Tibial artery (tissue), 4 donors: Measurements from ENCODE around the gene TRAPPC14.

Experiments used
- DNase-seq, 2 donors: peaks; one replicate each; pipeline ENCODE4 v3.0.0-alpha.2; 2019
- H3K27ac ChIP-seq, 2 donors: fragments of 200-600 bp; sonication (generic) in 1 of 2; 1 replicate in 1 of 2; 2 replicates in 1 of 2; pipeline ENCODE4 v1.5.1; 2018 to 2019; ENCODE audit warnings: mild to moderate bottlenecking in 1 of 2
- H3K27me3 ChIP-seq, 2 donors: fragments of 200-600 bp; sonication (generic) in 1 of 2; one replicate each; pipeline versions ENCODE4 v1.5.1 to v1.6.0; 2016 to 2019
- H3K36me3 ChIP-seq, 3 donors: fragments of 200-600 bp; sonication (generic) in 2 of 3; one replicate each; pipeline ENCODE4 v1.5.1; 2016 to 2019; ENCODE audit warnings: mild to moderate bottlenecking in 2 of 3
- H3K4me1 ChIP-seq, 4 donors: fragments of 200-600 bp; sonication (generic) in 2 of 4; 1 replicate in 3 of 4; 2 replicates in 1 of 4; pipeline ENCODE4 v1.5.1; 2016 to 2019
- H3K4me3 ChIP-seq, 2 donors: fragments of 200-600 bp; sonication (generic) in 1 of 2; 1 replicate in 1 of 2; 2 replicates in 1 of 2; pipeline ENCODE4 v1.5.1; 2018 to 2019; ENCODE audit warnings: mild to moderate bottlenecking in 2 of 2
- H3K9me3 ChIP-seq, 3 donors: fragments of 200-600 bp; sonication (generic) in 1 of 3; one replicate each; pipeline ENCODE4 v1.5.1; 2016 to 2019
- intact Hi-C: fragments of 100-400 bp; cut with DNase I; formaldehyde crosslinking; loops from one replicate; pipeline ENCODE4 v1.15.0; 2023; ENCODE audit warnings: low total_unique reads
- TF ChIP-seq, protein P1 (sequence below), 2 experiments: fragments of 200-600 bp in 1 of 2; fragments of 450-650 bp in 1 of 2; IDR thresholded peaks; one replicate each; pipeline ENCODE4 v1.5.1; 2017 to 2019; ENCODE audit warnings: antibody characterized with exemption in 2 of 2, mild to moderate bottlenecking in 1 of 2, moderate library complexity in 1 of 2

Gene TRAPPC14

GRCh38 chr7:100167912-100168323 is 9.4 kb upstream of the TRAPPC14 start:
- Histone ChIP-seq H3K4me3 (peak overlapping the region; percentile 51 to 56), H3K27me3 (peaks cover 0 to 17% of the 10 kb centered on the region in 2 donors), H3K9me3 (no peaks in the 10 kb centered on the region), H3K27ac (peak overlapping the region; percentile 64 to 71), H3K4me1 (peaks cover 0 to 33% (median 20%) of the 10 kb centered on the region in 4 donors), H3K36me3 (no peaks in the 10 kb centered on the region)
- intact Hi-C loops, result no loop called here
- TF ChIP-seq, protein P1, sequence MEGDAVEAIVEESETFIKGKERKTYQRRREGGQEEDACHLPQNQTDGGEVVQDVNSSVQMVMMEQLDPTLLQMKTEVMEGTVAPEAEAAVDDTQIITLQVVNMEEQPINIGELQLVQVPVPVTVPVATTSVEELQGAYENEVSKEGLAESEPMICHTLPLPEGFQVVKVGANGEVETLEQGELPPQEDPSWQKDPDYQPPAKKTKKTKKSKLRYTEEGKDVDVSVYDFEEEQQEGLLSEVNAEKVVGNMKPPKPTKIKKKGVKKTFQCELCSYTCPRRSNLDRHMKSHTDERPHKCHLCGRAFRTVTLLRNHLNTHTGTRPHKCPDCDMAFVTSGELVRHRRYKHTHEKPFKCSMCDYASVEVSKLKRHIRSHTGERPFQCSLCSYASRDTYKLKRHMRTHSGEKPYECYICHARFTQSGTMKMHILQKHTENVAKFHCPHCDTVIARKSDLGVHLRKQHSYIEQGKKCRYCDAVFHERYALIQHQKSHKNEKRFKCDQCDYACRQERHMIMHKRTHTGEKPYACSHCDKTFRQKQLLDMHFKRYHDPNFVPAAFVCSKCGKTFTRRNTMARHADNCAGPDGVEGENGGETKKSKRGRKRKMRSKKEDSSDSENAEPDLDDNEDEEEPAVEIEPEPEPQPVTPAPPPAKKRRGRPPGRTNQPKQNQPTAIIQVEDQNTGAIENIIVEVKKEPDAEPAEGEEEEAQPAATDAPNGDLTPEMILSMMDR (IDR thresholded peaks at IDR 0.05), result no peak
- DNase-seq, result no peak

DNA sequence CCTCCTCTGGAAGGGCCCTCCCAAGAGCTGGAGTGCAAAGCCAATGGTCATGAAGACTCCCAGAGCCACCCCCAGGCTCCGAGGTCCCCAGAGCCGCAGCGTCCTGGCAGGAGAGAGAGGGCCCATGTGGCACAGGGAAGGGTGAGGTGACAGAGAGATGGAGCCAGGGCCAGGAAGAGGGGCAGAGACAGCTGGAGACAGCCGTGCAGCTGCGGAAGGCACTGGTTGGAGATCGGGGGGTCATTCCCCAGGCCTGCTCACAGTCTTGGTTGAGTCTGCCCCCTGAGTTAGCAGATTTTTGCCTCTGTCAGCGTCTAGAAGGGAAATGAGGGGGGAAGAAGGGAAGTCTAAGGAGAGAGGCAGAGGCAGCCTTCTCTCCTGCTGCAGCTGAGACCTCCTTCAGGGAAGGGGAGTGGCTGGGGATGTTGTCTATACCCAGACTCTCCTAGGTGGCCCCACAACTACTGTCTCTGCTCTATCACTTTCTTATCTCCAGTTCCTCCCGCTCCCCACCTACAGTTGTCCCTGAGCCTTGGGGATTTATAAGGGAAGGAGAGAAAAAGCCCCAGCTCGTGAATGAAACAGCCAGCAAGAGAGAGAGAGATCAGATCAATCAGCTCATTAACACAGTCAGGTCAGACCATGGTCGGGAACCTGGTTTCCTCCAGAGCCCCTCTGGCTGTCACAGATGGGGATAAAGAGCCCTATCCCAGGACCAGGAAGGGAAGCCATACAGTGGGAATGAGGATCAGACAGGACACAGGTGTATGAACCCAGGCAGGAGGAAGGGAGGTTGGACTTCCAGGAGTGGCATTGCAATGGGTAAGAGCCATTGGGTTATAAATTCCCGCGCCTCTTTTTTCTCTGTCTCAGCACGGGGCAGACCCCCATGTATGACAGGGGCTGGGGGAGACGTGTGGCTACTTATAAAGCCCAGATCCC is 8.7 kb upstream of the TRAPPC14 start:
- DNase-seq, result no peak
- TF ChIP-seq, protein P1 (IDR thresholded peaks at IDR 0.05), result no peak
- Histone ChIP-seq H3K36me3 (no peaks in the 10 kb centered on the region), H3K4me3 (peak overlapping the region; percentile 51 to 56), H3K27me3 (peaks cover 0 to 15% of the 10 kb centered on the region in 2 donors), H3K4me1 (peaks cover 0 to 33% (median 20%) of the 10 kb centered on the region in 4 donors), H3K9me3 (no peaks in the 10 kb centered on the region), H3K27ac (peak overlapping the region in 1 of 2 donors; percentile 71)
- intact Hi-C loops, result no loop called here

DNA sequence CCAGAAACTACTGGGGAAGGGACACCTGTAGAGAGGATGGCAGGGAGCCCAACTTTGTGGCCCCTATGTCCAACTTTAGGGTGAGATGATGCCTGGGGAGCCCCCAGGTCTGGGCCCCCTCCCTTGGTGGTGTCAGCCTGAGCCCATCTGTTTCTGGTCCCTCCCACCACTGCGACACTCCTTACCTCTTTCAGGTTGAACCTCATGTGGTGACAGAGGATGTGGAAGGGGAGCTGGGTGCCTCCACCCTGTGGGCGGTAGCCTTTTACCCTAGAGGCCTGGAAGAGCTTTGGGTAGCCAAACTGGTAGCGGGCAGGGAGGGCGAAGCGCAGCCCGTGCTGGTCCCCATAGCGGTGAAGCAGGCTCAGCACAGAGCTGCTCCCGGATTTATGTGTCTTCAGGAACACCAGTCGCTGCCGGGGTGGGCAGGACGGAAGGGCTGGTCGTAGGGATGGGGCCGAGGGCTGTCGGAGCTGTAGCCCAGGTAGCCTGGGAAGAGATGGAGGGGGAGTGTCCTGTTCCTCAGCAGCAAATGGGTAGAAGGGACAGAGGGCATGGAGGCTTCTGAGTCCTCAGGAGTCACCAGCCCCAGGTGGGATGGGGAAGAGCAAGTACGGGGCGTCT is 7.9 kb upstream of the TRAPPC14 start:
- Histone ChIP-seq H3K27ac (no peak overlapping the region), H3K4me3 (no peak overlapping the region), H3K4me1 (peaks cover 0 to 29% (median 16%) of the 10 kb centered on the region in 4 donors), H3K9me3 (no peaks in the 10 kb centered on the region), H3K36me3 (no peaks in the 10 kb centered on the region), H3K27me3 (peaks cover 0 to 9% of the 10 kb centered on the region in 2 donors)
- TF ChIP-seq, protein P1 (IDR thresholded peaks at IDR 0.05), result no peak
- intact Hi-C loops, result no loop called here
- no peak for DNase-seq

GRCh38 chr7:100163871-100164270 is 5.3 kb upstream of the TRAPPC14 start:
- no peaks in the 10 kb centered on the region for H3K9me3 ChIP-seq
- intact Hi-C loops, result no loop called here
- H3K36me3 ChIP-seq, result no peaks in the 10 kb centered on the region
- H3K27me3 ChIP-seq, result peaks cover 0 to 4% of the 10 kb centered on the region in 2 donors
- no peak for DNase-seq
- H3K4me1 ChIP-seq, result peaks cover 0 to 23% (median 12%) of the 10 kb centered on the region in 4 donors
- H3K4me3 ChIP-seq, result no peak overlapping the region
- H3K27ac ChIP-seq, result no peak overlapping the region
- TF ChIP-seq, protein P1 (IDR thresholded peaks at IDR 0.05), result no peak

DNA sequence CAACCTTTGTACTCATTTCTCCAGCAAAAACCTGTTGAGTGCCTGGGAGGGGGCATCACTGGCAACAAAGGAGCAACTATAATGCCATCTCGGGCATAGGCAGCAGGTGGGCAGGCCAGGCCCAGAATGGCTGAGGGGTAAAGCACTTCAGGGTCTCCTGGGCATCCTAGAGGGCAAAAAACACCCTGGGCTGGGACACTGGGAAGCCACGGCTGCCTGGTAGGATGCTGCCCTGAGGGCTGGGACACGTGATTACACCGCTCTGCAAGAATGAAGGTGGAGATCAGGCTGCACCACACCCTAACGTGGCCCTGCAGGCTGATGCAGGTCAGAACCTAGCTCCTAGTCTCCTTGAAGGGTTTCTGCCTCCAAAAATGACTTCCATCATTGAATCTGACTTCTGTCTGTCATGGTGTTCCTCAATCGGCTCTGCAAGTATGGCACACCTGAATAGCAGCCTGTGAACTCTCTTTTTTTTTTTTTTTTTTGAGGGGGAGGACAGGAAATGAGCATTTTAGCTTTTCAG is 4.5 kb upstream of the TRAPPC14 start:
- no peaks in the 10 kb centered on the region for H3K36me3 ChIP-seq
- no peaks in the 10 kb centered on the region for H3K9me3 ChIP-seq
- H3K4me3 ChIP-seq, result no peak overlapping the region
- H3K27me3 ChIP-seq, result peaks cover 0 to 4% of the 10 kb centered on the region in 2 donors
- peaks cover 0 to 21% (median 11%) of the 10 kb centered on the region in 4 donors for H3K4me1 ChIP-seq
- intact Hi-C loops, result no loop called here
- TF ChIP-seq, protein P1 (IDR thresholded peaks at IDR 0.05), result no peak
- no peak overlapping the region for H3K27ac ChIP-seq
- DNase-seq, result no peak
